SK-N-SH treated with all-trans-retinoic acid at 6 μM for 48 hours (cell line): Measurements from ENCODE around the gene TSC22D1.

Experiments used
- ISL1 ChIP-seq: fragments of 250-450 bp; sonication (Bioruptor Pico); IDR thresholded peaks from 2 replicates; pipeline ENCODE4 v2.1.2; 2022; ENCODE audit warnings: mild to moderate bottlenecking, moderate library complexity
- PATZ1 ChIP-seq: fragments of 250-450 bp; sonication (Bioruptor Pico); IDR thresholded peaks from 2 replicates; pipeline ENCODE4 v1.8.0; 2020; ENCODE audit warnings: mild to moderate bottlenecking, moderate library complexity, borderline replicate concordance
- TF ChIP-seq, protein P1 (sequence below): fragments of 250-450 bp; sonication (Bioruptor Pico); IDR thresholded peaks from 2 replicates; pipeline ENCODE4 v1.5.1; 2020; ENCODE audit warnings: low read depth, mild to moderate bottlenecking, moderate library complexity

- no peak for TF ChIP-seq PATZ1 (CRISPR knock-in tag)
- TF ChIP-seq ISL1 (CRISPR knock-in tag) = no peak
- TF ChIP-seq, protein P1, sequence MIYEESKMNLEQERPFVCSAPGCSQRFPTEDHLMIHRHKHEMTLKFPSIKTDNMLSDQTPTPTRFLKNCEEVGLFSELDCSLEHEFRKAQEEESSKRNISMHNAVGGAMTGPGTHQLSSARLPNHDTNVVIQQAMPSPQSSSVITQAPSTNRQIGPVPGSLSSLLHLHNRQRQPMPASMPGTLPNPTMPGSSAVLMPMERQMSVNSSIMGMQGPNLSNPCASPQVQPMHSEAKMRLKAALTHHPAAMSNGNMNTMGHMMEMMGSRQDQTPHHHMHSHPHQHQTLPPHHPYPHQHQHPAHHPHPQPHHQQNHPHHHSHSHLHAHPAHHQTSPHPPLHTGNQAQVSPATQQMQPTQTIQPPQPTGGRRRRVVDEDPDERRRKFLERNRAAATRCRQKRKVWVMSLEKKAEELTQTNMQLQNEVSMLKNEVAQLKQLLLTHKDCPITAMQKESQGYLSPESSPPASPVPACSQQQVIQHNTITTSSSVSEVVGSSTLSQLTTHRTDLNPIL = no peak
Observed at GRCh38 chr13:44523146-44524015, 52.7 kb downstream of the TSC22D1 start.
